Central memory CD4-positive, alpha-beta T cell (primary cell): Measurements from ENCODE around the gene TESK1.
"Not testable (repeated sequence)": the region's sequence is repeated elsewhere in the genome, so short reads cannot be mapped to it uniquely, and the experiment has no call there.

ENCODE experiments used
- DNase-seq: peaks from one replicate; pipeline ENCODE4 v3.0.0; 2022

Gene TESK1

DNA sequence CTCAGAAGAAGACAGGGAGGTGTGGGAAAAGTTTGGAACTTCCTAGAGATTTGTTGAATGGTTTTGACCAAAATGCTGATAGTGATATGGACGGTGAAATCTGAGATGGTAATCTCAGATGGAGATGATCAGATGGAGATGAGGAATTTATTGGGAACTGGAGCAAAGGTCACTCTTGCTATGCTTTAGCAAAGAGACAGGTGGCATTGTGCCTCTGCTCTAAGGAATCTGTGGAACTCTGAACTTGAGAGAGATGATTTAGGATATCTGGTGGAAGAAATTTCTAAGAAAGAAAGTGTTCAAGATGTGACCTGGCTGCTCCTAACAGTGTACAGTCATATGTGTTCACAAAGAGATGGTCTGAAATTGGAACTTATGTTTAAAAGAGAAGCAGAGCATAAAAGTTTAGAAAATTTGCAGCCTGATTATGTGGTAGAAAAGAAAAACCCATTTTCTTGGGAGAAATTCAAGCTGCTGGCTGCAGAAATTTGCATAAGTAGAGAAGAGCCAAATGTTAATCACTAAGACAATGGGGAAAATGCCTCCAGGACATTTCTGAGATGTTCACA, 25.3 kb upstream of the TESK1 start:
- DNase-seq = not testable (repeated sequence)

GRCh38 chr9:35583521-35583920, 21.5 kb upstream of the TESK1 start:
- not testable (repeated sequence) for DNase-seq

DNA sequence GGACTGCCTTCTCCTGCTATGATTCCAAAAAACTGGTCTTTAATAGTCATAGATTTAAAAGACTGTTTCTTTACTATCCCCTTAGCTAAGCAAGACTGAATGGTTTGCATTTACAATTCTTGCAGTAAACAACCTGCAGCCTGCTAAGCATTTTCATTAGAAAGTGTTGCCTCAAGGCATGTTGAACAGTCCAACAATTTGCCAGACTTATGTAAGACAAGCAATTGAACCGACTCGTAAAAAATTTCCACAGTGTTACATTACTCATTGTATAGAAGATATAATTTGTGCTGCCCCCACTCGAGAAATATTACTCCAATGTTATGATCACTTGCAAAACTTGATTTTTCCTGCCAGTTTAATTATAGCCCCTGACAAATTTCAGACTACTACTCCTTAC, 20.4 kb upstream of the TESK1 start:
- not testable (repeated sequence) for DNase-seq

GRCh38 chr9:35588506-35588905, 16.6 kb upstream of the TESK1 start:
- DNase-seq = not testable (repeated sequence)

GRCh38 chr9:35593581-35593980, 11.5 kb upstream of the TESK1 start:
- DNase-seq = no peak

DNA sequence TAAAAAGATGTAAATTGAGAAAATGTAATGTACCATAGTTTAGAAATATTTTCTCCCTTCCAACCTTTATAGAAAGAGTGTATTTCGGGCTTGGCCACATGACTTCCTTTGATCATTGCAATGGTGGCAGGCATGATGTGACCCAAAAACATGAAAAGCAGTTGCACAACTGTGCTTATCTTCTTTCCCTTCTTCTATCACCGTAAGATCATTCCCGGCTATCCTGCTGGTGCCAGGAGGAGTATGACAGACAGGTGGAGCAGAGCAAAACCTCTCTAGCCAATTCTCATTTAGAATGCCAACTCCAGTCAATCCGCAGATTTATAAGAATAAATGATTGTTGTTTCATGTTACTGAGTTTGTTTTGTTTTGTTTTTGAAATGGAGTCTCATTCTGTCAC, 10.6 kb upstream of the TESK1 start:
- DNase-seq = no peak

GRCh38 chr9:35596907-35597306, 8.2 kb upstream of the TESK1 start:
- DNase-seq = not testable (repeated sequence)

GRCh38 chr9:35598866-35599590, 6.0 kb upstream of the TESK1 start:
- DNase-seq = no peak

GRCh38 chr9:35599763-35600604, 5.1 kb upstream of the TESK1 start:
- no peak for DNase-seq

GRCh38 chr9:35603506-35603985, 1.5 kb upstream of the TESK1 start:
- no peak for DNase-seq

- peak; percentile 100 for DNase-seq
Measured at GRCh38 chr9:35603986-35604577, 980 bp upstream of the TESK1 start.

GRCh38 chr9:35605351-35606137, 482 bp downstream of the TESK1 start:
- DNase-seq = peak; percentile 42

GRCh38 chr9:35606138-35606504, 1.1 kb downstream of the TESK1 start:
- no peak for DNase-seq

- no peak for DNase-seq
Measured at GRCh38 chr9:35606726-35607125, 1.7 kb downstream of the TESK1 start.

GRCh38 chr9:35608221-35608620, 3.2 kb downstream of the TESK1 start:
- no peak for DNase-seq

- no peak for DNase-seq
Measured at GRCh38 chr9:35609001-35609819, 4.1 kb downstream of the TESK1 start.

- no peak for DNase-seq
Measured at GRCh38 chr9:35609820-35610163, 4.7 kb downstream of the TESK1 start.

- DNase-seq = peak; percentile 31
Measured at GRCh38 chr9:35611230-35611797, 6.3 kb downstream of the TESK1 start.

GRCh38 chr9:35612066-35612465, 7.0 kb downstream of the TESK1 start:
- DNase-seq = not testable (repeated sequence)

- DNase-seq = no peak
Measured at GRCh38 chr9:35612843-35613242, 7.8 kb downstream of the TESK1 start.

- no peak for DNase-seq
Measured at GRCh38 chr9:35615981-35616680, 11.1 kb downstream of the TESK1 start.
